ENCODE results near the gene HOXC10.

Gene HOXC10

GRCh38 chr12:54016478-54016964 is 31.6 kb downstream of the HOXC10 start:
- peak; percentile 87 for DNase-seq (ENCODE audit: low spot score)

GRCh38 chr12:54017027-54017788 is 32.3 kb downstream of the HOXC10 start:
- peak; percentile 83 for DNase-seq (ENCODE audit: low spot score)

GRCh38 chr12:54017878-54018467 is 33.0 kb downstream of the HOXC10 start:
- peak; percentile 86 for DNase-seq (ENCODE audit: low spot score)

GRCh38 chr12:54018468-54018984 is 33.6 kb downstream of the HOXC10 start:
- DNase-seq (ENCODE audit: low spot score) = no peak

- no peak for DNase-seq (ENCODE audit: low spot score)
Observed at GRCh38 chr12:54019091-54019811, 34.3 kb downstream of the HOXC10 start.

- no peak for DNase-seq (ENCODE audit: low spot score)
Observed at GRCh38 chr12:54019924-54020590, 35.1 kb downstream of the HOXC10 start.

DNA sequence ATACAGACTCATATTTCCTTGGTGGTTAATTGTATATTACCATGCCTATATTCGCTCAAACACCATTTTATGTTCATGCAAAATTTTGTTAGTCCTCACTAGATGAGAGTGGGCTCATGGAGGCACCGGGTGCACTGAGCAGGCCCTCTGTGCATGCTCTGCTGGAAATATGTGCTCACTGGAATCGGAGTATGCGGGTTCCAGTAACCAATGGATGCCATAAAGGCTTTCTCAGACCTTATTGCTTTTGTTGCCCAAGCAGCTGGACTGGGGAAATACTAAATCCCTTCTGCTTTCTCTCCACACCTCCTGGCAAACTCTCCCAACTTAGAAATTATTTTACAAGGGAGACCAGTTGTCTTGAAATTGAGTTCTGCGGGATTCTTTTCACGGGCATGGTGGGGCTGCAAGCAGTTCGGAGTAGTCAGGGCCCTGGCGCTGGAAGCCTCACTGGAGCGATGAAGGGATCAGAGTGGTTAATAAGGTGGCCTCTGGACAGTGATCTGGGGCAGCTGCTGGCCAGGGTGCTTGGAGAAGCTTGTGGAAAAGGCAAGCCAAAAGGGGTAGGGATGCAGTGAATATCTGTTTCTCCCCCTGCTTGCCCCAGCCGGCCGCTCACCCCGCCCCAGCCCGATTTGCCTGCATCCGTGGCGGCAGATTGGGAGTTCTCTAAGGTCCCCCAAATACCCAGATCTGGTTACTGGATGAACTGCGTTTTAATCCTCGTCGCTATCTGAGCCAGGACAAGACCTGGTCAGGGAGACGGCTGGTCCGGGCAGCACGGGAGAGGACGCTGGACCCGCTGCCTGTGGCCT is 35.9 kb downstream of the HOXC10 start:
- DNase-seq (ENCODE audit: low spot score) = no peak

DNA sequence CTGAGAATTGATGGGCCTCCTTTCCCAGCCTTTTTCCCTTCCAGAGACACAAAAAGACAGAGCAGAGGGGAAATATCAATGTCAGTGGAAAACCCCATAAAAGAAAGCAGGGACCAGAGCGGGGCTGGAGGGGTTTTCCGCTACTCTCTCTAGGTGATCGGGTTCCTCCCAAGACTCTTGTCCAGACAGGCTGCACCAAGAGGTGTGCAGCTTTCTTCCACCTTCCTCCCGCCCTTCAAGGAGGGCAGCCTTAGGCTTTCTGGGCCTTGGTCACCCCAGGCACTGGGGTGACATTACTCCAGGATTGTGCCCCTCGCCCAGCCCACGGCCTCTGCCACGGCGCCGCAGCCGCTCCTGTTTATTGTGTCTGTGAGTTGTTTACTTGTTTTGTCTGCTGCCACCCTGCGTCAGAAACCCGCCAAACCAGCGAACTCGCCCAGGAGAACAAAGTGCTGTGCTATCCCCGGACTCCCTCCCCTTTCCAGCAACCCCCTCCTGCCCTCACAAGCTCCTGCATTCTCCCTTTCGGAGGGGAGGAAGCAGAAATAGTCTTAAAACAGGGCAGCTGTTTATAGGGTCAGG is 36.6 kb downstream of the HOXC10 start:
- peak; percentile 68 for DNase-seq (ENCODE audit: low spot score)

DNA sequence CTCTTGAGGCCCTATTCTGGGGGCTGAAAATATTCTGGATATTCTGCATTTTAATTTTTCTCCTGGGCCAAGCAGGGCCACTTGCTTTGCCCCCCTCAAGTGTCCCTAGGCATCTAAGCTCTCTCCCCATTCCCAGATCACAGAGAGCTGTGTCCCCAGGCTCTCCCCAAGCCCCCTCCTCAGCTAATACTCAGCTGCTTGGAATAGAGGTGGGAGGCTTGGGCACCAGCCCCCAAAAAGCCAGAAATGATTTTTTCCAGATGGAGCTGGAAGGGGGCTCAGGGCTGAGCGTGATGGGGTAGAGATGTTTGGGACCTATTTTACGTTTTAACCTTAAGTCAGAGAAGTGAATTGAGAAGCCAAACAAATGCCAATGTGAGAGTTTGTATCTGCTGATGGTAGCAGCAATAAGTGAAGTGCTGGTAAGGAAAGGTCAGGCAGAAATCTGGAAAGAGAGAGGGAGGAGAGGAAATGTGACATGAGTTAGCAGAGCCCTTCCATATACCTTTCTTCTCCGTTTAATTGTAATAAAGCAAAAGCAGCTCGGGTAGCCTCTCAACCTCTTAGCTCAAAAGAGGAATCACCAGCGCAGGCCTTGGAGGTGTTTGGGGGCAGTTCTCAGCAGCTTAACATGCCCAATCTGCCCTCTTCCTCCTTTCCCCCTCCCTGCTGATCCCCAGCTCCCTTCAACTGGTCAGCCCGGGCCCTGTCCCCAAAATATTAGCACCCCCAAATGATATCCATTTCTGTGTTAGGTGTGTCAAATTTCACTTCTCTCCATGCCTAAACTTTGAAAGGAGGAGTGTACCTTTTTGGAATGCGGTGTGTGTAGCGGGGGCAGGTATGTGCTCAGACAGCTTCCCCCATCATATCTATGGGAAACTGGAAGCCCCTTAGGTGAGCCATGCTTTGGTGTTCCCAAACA is 38.3 kb downstream of the HOXC10 start:
- no peak for DNase-seq (ENCODE audit: low spot score)

GRCh38 chr12:54024127-54024526 is 39.2 kb downstream of the HOXC10 start:
- no peak for DNase-seq (ENCODE audit: low spot score)

DNA sequence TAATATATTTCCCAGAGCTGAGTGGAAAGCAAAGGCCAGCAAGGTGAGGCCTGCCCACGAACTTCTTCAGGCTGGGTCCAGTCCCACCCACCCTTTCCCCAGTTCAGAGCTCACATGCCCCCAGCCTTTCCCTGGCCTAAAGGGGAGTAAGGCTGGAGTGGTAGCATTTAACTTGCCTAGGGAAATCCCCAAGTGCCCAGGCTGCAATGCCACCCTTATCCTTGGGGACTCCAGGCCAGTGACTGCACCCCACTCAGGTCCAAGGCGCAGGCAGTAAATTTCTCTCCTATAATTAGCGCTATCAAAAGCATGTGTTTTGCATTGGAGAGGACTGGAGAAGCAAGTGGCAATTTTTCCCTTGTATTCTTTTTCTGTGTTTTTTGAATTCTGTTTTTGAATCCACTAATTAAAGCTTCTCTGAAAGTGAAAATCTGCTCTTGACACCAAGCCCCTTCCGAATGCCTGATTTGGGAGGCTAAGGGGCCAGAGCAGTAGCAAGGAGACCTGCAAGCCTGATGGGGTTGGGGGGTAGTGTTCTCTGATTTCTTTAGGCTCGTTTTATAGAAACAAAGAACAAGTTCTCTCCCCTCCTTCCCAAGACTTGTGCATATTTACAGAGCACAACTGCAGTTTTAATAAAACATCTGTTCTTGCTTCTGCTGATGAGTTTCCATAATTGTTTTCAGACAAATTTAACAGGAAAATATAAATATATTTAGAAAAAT is 39.8 kb downstream of the HOXC10 start:
- no peak for DNase-seq (ENCODE audit: low spot score)

- DNase-seq (ENCODE audit: low spot score) = no peak
Observed at GRCh38 chr12:54025499-54026405, 40.8 kb downstream of the HOXC10 start.

DNA sequence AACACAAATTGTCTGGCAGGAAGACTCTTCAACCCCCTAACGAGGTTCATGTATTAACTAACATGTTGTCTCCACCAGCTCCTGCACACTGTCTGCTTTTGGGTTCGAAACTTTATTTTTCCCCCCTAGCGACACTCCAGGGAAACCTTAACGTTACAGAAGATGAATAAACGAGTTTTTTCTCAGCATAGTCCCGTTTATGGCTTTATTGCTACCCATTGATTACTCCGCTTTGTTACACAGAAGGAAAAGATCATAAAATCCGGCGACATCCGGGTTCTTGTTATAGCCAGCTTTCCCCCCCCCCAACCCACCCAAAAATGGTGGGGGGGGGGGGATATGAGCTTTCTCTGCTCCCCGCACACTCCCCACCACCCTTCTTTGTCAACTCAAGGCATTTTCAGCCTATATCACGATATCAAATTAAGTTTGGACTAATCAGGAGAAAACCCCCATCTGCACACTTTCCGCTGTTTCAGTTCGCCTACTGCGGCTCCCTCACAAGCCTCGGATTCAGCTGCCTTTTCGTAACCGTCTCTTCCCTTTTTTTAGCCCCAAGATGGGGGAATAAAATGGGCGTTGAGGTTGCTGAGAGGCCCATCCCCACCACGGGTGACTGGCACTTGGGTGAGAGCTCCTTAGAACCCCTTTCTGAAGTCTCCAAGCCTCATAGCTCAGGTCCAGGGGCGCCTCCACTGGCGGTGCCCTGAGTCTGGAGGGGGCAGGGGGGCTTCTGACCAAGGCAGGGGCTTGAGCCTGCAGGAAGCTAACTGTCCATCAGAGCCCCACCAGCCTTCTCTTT is 41.9 kb downstream of the HOXC10 start:
- DNase-seq (ENCODE audit: low spot score) = no peak

DNA sequence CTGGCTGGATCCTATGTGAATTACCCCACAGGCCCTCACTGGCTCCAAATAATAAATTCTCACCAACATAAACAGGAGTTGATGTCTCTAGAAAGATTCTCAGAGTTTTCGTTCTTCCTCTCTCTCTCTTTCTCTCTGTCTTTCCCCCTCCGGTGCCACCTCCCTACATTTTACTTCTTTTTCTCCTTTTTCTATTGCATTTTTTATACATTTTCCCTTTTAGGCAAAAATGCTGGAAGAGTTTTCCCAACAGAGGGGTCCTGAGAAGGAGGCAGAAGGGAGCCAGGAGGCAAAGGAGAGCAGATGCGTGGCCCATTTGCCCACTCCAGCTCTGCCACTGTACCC is 42.5 kb downstream of the HOXC10 start:
- DNase-seq (ENCODE audit: low spot score) = no peak

DNA sequence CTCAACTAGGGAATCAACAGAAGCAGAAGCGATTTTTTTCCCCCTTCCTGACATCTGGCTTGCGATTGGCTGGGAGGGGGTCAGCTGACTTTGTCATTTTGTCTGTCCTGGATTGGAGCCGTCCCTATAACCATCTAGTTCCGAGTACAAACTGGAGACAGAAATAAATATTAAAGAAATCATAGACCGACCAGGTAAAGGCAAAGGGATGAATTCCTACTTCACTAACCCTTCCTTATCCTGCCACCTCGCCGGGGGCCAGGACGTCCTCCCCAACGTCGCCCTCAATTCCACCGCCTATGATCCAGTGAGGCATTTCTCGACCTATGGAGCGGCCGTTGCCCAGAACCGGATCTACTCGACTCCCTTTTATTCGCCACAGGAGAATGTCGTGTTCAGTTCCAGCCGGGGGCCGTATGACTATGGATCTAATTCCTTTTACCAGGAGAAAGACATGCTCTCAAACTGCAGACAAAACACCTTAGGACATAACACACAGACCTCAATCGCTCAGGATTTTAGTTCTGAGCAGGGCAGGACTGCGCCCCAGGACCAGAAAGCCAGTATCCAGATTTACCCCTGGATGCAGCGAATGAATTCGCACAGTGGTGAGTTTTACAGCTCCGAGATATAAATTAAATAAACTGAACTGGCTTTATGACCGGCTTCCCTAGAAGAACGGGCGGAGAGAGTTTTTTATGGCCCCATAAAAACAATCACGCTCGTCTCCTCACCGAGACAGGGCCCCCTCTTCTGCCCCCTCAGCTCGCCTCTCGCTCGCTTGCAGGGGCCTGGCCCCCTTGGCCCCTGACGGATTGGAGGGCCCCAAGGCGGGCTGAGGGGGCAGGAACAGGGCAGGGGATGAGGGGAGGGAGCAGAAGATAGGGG is 43.6 kb downstream of the HOXC10 start, which contains the start of gene HOXC6:
Gene HOXC6, plus strand, starts transcription at position 127 of the 888 bp plus-strand sequence. Its CDS starts 82 bp downstream, at position 209.
- peak; percentile 60 for DNase-seq (ENCODE audit: low spot score)
